Choroid plexus epithelial cell (primary cell): ENCODE results near the gene RASGEF1C.

ENCODE experiments used
- DNase-seq: peaks from one replicate; pipeline ENCODE4 v3.0.0-alpha.2; 2010; ENCODE audit warnings: low read depth
- H3K4me3 ChIP-seq: 2 replicates; pipeline ENCODE4 v1.5.1; 2011; ENCODE audit warnings: low read depth, mild to moderate bottlenecking, control low read depth, low read length, moderate library complexity
- TF ChIP-seq, protein P1 (sequence below): conservative IDR thresholded peaks from 2 replicates; pipeline ENCODE4 v1.5.1; 2011; ENCODE audit warnings: low read depth, mild to moderate bottlenecking, control low read depth, inconsistent platforms, low read length, moderate library complexity

Gene RASGEF1C

DNA sequence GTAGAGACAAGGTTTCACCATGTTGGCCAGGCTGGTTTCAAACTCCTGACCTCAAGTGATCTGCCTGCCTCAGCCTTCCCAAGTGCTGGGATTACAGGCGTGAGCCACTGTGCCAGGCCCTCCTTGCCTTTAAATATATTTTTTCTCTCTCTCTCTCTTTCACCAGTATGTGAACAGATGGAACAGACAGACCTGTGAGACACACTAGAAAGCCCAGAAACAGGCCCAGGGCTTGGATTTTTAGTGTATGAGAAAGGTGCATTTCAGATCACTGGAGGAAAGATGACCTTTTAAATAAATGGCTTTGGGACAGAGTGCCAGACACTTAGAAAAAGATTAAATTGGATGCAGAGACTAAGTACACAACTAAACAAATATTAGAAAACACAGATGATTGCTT, 3.1 kb downstream of the RASGEF1C start:
- DNase-seq, result no peak
- TF ChIP-seq, protein P1, sequence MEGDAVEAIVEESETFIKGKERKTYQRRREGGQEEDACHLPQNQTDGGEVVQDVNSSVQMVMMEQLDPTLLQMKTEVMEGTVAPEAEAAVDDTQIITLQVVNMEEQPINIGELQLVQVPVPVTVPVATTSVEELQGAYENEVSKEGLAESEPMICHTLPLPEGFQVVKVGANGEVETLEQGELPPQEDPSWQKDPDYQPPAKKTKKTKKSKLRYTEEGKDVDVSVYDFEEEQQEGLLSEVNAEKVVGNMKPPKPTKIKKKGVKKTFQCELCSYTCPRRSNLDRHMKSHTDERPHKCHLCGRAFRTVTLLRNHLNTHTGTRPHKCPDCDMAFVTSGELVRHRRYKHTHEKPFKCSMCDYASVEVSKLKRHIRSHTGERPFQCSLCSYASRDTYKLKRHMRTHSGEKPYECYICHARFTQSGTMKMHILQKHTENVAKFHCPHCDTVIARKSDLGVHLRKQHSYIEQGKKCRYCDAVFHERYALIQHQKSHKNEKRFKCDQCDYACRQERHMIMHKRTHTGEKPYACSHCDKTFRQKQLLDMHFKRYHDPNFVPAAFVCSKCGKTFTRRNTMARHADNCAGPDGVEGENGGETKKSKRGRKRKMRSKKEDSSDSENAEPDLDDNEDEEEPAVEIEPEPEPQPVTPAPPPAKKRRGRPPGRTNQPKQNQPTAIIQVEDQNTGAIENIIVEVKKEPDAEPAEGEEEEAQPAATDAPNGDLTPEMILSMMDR, result no peak
- H3K4me3 ChIP-seq, result no peak overlapping the region

DNA sequence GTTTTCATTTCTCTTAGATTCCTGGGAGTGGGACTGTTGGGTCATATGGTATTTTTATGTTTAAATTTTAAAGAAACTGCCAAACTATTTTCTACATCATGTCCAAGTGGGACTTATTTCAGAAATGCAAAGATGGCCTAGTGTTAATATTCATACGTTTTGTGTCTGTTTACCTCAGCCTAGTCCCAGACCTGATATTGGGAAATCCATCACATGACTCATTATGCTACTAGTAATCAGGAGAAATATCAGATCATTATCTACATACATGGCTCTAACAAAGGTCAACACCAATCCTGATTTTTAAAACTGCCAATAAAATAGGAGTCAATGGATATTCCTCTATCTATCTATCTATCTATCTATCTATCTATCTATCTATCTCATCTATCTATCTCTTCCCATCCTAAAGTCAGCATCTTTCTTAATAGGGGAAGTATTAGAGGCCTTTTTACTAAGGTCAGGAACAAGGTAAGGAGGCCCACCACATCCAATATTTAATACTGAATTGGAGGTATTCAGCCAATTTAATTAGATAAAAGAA, 4.7 kb downstream of the RASGEF1C start:
- DNase-seq, result no peak

DNA sequence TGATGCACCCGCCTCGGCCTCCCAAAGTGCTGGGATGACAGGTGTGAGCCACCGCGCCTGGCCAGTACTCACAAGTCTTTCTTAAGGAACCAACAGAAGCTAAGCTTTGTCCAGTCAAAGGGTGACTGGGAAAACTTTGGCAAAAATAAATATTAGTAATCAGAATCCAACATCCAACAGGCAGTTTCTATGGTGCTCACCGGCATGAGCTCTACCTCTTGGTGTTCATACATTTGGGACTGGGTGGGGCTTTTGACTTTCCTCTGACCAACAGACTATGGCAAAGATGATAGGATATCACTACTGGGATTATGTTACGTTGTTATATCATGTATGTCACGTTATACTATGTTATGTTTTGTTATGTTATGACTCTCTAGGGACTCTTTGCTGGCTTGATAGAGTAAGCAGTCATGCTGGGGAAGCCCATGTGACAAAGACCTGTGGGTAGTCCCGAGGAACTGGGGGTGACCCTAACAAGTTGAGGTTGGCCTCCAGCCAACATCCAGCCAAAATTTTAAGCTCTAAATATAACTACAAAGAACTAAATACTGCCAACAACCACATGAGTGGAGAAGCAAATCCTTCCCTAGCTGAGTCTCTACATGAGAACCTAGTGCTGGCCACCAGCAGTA, 6.0 kb downstream of the RASGEF1C start:
- peak; percentile 11 for DNase-seq
- H3K4me3 ChIP-seq, result no peak overlapping the region
- TF ChIP-seq, protein P1, result no peak

More for the DNA sequence above, 4.7 kb downstream of the RASGEF1C start:
- TF ChIP-seq, protein P1, result no peak
- no peak overlapping the region for H3K4me3 ChIP-seq

DNA sequence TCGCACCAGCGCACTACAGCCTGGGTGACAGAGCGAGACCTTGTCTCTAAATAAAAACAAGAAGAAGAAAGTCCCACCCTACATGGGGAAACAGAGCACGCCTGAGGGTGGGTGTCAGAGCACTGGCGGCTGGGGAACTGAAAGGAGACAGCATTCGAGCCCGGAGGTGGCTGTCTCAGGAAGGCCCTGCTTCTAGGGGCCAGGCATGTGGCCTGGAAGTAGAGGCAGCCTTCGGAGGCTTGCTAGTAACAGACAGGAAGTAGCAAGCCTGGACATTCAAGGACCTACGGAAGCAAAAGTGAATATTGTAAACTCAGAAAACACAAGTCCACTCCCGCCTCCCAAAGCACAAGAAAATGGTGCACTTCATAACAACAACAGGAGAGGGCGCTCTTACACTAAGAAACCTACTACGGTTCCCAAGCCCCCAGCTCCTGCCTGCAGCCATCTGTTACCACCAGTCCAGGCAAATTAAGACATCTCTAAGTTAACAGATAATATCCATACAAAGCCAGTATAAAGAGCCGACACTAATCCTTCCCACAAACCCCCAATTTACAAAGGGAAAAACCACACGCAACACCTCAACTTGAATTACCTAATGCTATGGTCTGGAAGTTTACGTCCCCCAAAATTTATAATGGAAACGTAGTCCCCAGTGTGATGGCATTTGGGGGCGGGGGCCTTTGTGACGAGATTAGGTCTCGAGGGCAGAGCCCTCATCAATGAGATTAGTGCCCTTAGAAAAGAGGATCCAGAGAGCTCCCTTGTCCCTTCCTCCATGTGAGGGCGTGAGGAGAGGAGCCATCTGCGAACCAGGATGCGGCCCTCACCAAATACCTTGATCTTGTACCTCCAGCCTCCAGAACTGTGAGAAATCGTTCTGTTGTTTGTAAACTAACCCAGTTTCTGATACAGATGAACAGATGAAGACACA, 7.7 kb downstream of the RASGEF1C start:
- TF ChIP-seq, protein P1, result peak; percentile 46
- peak; percentile 37 for DNase-seq

DNA sequence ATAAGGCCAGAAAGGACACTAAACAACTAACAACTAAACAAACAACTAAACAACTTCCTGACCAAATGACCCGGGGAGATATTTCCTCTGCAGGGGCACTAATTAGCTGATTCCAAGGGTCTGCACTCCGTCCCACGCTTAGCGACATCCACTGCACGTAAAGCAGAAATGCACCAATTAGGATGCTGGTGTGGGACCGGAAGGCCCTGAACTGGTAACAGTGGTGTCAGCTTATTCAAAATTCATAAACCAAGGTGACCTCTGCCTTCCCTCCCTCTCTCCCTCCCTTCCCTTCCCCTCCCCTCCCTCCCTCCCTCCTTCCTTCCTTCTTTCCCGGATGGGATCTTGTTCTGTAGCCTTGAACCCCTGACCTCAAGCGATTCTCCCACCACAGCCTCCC, 9.6 kb downstream of the RASGEF1C start:
- H3K4me3 ChIP-seq, result no peak overlapping the region
- TF ChIP-seq, protein P1, result no peak

More for the DNA sequence above, 7.7 kb downstream of the RASGEF1C start:
- no peak overlapping the region for H3K4me3 ChIP-seq

DNA sequence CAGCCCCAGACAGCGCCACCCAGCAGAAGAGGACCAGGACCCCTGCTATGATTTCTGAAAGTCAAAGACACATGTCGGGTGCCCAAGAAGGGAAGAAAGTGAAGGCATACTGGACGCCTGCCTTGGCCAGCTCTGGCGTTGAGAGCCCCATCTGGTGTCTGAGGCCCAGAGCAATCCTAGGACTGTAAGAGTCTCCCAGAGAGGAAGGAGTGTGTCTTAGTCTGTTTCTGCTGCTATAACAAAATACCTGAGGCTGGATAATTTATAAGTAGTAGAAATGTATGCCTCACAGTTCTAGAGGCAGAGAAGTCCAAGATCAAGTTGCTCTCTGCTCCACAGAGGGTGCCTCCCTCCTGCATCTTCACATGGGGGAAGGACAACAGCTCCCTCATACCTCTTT, 10.8 kb downstream of the RASGEF1C start:
- TF ChIP-seq, protein P1, result no peak
- no peak for DNase-seq
- no peak overlapping the region for H3K4me3 ChIP-seq

More for the DNA sequence above, 9.6 kb downstream of the RASGEF1C start:
- no peak for DNase-seq
